IPS-15b (cell line): ENCODE results near the gene RAPGEFL1.
"Not testable (repeated sequence)": the region's sequence is repeated elsewhere in the genome, so short reads cannot be mapped to it uniquely, and the experiment has no call there.

Experiments
- H3K27me3 ChIP-seq: one replicate; pipeline ENCODE4 v1.6.1; 2013; ENCODE audit warnings: low read length; ENCODE audit not compliant: control insufficient read depth, insufficient read depth
- H3K36me3 ChIP-seq: one replicate; pipeline ENCODE4 v1.6.1; 2013; ENCODE audit warnings: low read length; ENCODE audit not compliant: control insufficient read depth, insufficient read depth
- H3K4me1 ChIP-seq: one replicate; pipeline ENCODE4 v1.6.1; 2013; ENCODE audit warnings: mild to moderate bottlenecking, low read length; ENCODE audit not compliant: control insufficient read depth, insufficient read depth
- H3K4me3 ChIP-seq: one replicate; pipeline ENCODE4 v1.5.1; 2013; ENCODE audit warnings: low read depth, low read length
- H3K9ac ChIP-seq: one replicate; pipeline ENCODE4 v1.6.1; 2013; ENCODE audit warnings: low read depth, mild to moderate bottlenecking, low read length
- H3K9me3 ChIP-seq: one replicate; pipeline ENCODE4 v1.6.1; 2013; ENCODE audit warnings: mild to moderate bottlenecking, low read length; ENCODE audit not compliant: control insufficient read depth, insufficient read depth

The RAPGEFL1 gene, protein sequence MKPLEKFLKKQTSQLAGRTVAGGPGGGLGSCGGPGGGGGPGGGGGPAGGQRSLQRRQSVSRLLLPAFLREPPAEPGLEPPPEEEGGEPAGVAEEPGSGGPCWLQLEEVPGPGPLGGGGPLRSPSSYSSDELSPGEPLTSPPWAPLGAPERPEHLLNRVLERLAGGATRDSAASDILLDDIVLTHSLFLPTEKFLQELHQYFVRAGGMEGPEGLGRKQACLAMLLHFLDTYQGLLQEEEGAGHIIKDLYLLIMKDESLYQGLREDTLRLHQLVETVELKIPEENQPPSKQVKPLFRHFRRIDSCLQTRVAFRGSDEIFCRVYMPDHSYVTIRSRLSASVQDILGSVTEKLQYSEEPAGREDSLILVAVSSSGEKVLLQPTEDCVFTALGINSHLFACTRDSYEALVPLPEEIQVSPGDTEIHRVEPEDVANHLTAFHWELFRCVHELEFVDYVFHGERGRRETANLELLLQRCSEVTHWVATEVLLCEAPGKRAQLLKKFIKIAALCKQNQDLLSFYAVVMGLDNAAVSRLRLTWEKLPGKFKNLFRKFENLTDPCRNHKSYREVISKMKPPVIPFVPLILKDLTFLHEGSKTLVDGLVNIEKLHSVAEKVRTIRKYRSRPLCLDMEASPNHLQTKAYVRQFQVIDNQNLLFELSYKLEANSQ

DNA sequence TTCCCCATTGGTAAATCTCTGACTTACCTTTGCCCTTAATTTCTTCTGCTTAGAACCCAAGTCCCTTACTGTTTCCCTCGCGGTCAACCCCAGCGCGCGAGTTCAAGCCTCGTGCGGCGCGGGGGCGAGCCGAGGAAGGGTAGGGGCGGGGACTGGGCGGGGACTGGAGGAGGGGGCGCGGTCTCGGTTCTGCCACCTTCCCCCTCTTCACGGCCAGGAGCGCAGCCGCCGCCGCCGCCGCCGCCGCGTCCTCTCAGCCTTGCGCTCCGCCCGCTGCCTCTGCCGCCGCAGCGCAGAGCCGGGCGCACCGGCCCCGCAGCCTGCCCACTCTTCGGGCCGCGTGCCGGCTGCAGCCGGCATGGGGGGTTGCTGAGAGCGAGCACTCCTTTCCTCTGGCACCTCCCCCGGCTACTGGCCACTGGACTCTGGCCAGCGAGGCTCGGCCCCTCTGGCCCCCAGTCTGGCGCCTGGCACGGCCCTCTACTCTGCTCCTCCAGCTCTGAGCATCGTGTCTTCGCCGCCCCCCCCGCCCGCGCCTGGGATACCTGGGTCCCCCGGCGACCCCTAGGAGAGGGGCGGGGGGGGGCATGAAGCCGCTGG lies at the start of gene RAPGEFL1:
Gene RAPGEFL1 (plus strand): TSS at position 196 of the 600 bp plus-strand sequence. CDS start 392 bp downstream, at position 588.
- H3K9ac ChIP-seq: no peak within 1 kb of the TSS
- H3K9me3 ChIP-seq: no peaks in the 10 kb centered on the region
- peaks cover 9% of the 10 kb centered on the region for H3K36me3 ChIP-seq
- H3K27me3 ChIP-seq: no peaks in the 10 kb centered on the region
- peak within 1 kb of the TSS; percentile 49 for H3K4me3 ChIP-seq
- peaks cover 9% of the 10 kb centered on the region for H3K4me1 ChIP-seq

DNA sequence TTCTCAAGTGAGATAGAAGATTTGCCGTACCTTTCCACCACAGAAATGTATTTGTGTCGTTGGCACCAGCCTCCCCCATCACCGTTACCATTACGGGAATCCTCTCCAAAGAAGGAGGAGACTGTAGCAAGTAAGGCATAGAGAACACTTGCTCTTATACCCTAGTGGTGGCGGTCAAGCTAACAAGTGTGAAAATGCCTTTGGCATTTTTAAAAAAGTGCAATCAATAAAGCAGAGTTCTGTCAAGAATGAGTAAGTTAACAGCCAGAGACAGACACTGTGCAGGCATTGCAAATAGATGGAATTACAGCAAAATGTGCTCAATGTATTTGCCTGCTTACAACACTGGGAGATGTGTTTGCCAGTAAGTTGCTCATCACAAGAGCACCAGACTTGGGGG lies 47.8 kb upstream of the RAPGEFL1 start:
- Histone ChIP-seq H3K9ac (no peak overlapping the region), H3K9me3 (no peaks in the 10 kb centered on the region), H3K36me3 (peaks cover 40% of the 10 kb centered on the region), H3K4me1 (no peaks in the 10 kb centered on the region), H3K27me3 (no peaks in the 10 kb centered on the region), H3K4me3 (no peak overlapping the region)

DNA sequence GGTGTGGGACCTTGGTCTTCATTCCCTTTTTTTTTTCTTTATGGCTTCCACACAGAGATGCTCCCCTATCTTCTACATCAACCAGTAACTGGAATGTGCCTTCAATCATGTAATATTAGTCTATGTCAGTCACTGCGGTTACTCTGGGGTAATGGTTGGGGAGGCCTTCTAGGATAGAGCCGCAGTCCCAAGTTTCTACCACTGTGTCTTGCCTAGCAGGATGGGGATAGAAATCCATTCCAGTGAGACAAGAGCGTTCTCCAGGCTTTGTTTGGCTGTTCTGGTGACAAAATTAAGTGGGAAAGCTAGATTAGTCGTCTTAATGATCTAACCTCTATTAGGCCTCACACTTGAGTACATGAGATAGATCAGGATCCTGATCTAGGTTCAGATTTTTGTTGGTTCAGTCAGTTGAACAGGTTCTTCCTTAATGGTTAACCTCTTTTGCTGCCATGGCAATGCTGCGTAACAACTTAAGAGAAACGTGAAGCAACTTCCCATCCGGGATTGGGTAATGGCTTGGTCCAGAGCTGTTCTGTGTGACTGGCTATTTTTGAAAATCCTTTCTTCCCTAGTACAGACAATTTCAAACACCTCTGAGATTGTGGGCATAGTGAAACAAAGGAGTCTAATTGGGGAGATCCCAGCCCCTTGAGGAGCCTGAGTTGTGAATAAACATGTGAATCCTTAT lies 46.8 kb upstream of the RAPGEFL1 start:
- no peak overlapping the region for H3K4me3 ChIP-seq
- H3K36me3 ChIP-seq: peaks cover 42% of the 10 kb centered on the region
- no peaks in the 10 kb centered on the region for H3K27me3 ChIP-seq
- no peaks in the 10 kb centered on the region for H3K4me1 ChIP-seq
- H3K9ac ChIP-seq: no peak overlapping the region
- H3K9me3 ChIP-seq: no peaks in the 10 kb centered on the region

- no peak overlapping the region for H3K4me3 ChIP-seq
- no peak overlapping the region for H3K9ac ChIP-seq
- peaks cover 39% of the 10 kb centered on the region for H3K36me3 ChIP-seq
Measured at GRCh38 chr17:40134184-40134583, 43.1 kb upstream of the RAPGEFL1 start.

DNA sequence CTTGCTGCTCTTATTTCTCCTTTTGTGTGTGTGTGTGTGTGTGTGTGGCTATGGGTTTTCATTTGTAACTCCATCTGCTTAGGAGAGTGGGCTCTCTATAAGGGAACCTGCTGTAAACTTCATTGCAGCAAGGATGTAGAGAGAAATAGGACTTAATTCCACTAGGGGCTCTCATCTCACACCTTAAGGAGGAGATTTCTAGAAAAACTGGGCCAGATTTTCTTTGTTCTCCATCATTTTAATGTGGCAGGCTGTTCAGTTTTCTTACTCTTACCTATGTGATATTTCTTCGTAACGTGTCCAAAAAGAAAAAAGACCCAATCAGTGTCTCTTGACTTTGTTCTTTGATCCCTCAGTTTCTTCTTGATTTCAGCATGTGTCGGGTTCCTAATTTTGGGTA lies 41.5 kb upstream of the RAPGEFL1 start:
- Histone ChIP-seq H3K9me3 (no peaks in the 10 kb centered on the region), H3K36me3 (peaks cover 24% of the 10 kb centered on the region), H3K27me3 (no peaks in the 10 kb centered on the region), H3K4me3 (no peak overlapping the region), H3K4me1 (no peaks in the 10 kb centered on the region), H3K9ac (no peak overlapping the region)

More at GRCh38 chr17:40134184-40134583, 43.1 kb upstream of the RAPGEFL1 start:
- H3K4me1 ChIP-seq: no peaks in the 10 kb centered on the region
- H3K9me3 ChIP-seq: no peaks in the 10 kb centered on the region
- H3K27me3 ChIP-seq: no peaks in the 10 kb centered on the region

GRCh38 chr17:40139566-40140058 lies 37.7 kb upstream of the RAPGEFL1 start:
- Histone ChIP-seq H3K4me1 (no peaks in the 10 kb centered on the region), H3K4me3 (peak overlapping the region; percentile 73), H3K9me3 (no peaks in the 10 kb centered on the region), H3K9ac (peak overlapping the region; percentile 85), H3K27me3 (no peaks in the 10 kb centered on the region), H3K36me3 (peaks cover 6% of the 10 kb centered on the region)

- H3K36me3 ChIP-seq, H3K4me1 ChIP-seq, H3K9ac ChIP-seq: not testable (repeated sequence)
Measured at GRCh38 chr17:40143166-40143565, 34.1 kb upstream of the RAPGEFL1 start.

GRCh38 chr17:40145476-40145875 lies 31.8 kb upstream of the RAPGEFL1 start:
- peaks cover 23% of the 10 kb centered on the region for H3K36me3 ChIP-seq

More at GRCh38 chr17:40143166-40143565, 34.1 kb upstream of the RAPGEFL1 start:
- H3K27me3 ChIP-seq, H3K9me3 ChIP-seq, H3K4me3 ChIP-seq: not testable (repeated sequence)

GRCh38 chr17:40148527-40148926 lies 28.7 kb upstream of the RAPGEFL1 start:
- Histone ChIP-seq H3K9me3 (no peaks in the 10 kb centered on the region), H3K27me3 (no peaks in the 10 kb centered on the region), H3K4me1 (no peaks in the 10 kb centered on the region), H3K36me3 (peaks cover 21% of the 10 kb centered on the region), H3K4me3 (no peak overlapping the region), H3K9ac (no peak overlapping the region)

More at GRCh38 chr17:40145476-40145875, 31.8 kb upstream of the RAPGEFL1 start:
- no peaks in the 10 kb centered on the region for H3K4me1 ChIP-seq
- H3K9me3 ChIP-seq: no peaks in the 10 kb centered on the region
- no peak overlapping the region for H3K4me3 ChIP-seq
- no peaks in the 10 kb centered on the region for H3K27me3 ChIP-seq
- H3K9ac ChIP-seq: no peak overlapping the region

- Histone ChIP-seq H3K36me3 (peaks cover 21% of the 10 kb centered on the region), H3K4me1 (no peaks in the 10 kb centered on the region), H3K9me3 (no peaks in the 10 kb centered on the region), H3K4me3 (no peak overlapping the region), H3K27me3 (no peaks in the 10 kb centered on the region), H3K9ac (no peak overlapping the region)
Measured at GRCh38 chr17:40150276-40150675, 27.0 kb upstream of the RAPGEFL1 start.

DNA sequence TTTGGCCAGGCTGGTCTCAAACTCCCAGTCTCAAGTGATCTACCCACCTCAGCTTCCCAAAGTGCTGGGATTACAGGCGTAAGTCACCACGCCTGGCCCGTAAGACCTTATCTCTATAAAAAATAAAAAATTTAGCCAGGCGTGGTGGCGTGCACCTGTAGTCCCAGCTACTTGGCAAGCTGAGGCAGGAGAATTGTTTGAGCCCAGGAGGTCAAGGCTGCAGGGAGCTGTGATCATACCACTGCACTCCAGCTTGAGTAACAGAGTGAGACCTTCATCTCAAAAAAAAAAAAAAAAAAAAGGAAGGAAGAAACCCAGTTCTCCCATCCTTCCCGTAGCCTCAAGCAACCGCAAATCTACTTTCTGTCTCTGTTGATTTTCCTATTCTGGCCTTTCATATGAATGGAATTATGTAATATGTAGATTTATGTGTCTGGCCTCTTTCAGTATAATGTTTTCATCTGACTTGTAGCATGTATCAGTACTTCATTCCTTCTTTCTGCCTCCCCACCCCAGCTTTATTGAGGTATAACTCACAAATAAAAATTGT lies 25.8 kb upstream of the RAPGEFL1 start:
- H3K36me3 ChIP-seq: peaks cover 19% of the 10 kb centered on the region
- no peak overlapping the region for H3K4me3 ChIP-seq
- no peaks in the 10 kb centered on the region for H3K27me3 ChIP-seq
- no peaks in the 10 kb centered on the region for H3K4me1 ChIP-seq
- H3K9me3 ChIP-seq: no peaks in the 10 kb centered on the region
- H3K9ac ChIP-seq: no peak overlapping the region
